Uterus (tissue), 4 donors: ENCODE data around the gene SHROOM1. TPM values are rescaled to one million over a fixed set of nuclear protein-coding genes. Genes with fewer than 3 reads are reported as not detected.
A peak's percentile ranks its signal among the peaks of the same experiment; 100 is the strongest.

ENCODE experiments used
- DNase-seq, 2 donors: peaks; one replicate each; pipeline ENCODE4 v3.0.0-alpha.2; 2019 to 2020
- H3K27ac ChIP-seq, 2 donors: fragments of 200-600 bp; sonication (generic); 1 replicate in 1 of 2; 2 replicates in 1 of 2; pipeline ENCODE4 v1.5.1; 2016 to 2018
- H3K27me3 ChIP-seq, 2 donors: fragments of 200-600 bp; sonication (generic); one replicate each; pipeline ENCODE4 v1.5.1; 2018 to 2019; ENCODE audit warnings: control low read depth in 1 of 2
- H3K36me3 ChIP-seq, 2 donors: fragments of 200-600 bp; sonication (generic); one replicate each; pipeline ENCODE4 v1.5.1; 2019; ENCODE audit warnings: control low read depth in 1 of 2
- H3K4me1 ChIP-seq, 2 donors: fragments of 200-600 bp; sonication (generic); one replicate each; pipeline ENCODE4 v1.5.1; 2018 to 2019; ENCODE audit warnings: control low read depth in 1 of 2
- H3K4me3 ChIP-seq, 2 donors: fragments of 200-600 bp; sonication (generic); 1 replicate in 1 of 2; 2 replicates in 1 of 2; pipeline ENCODE4 v1.5.1; 2018 to 2019; ENCODE audit warnings: mild to moderate bottlenecking in 1 of 2
- H3K9me3 ChIP-seq, 2 donors: fragments of 200-600 bp; sonication (generic); one replicate each; pipeline ENCODE4 v1.5.1; 2019; ENCODE audit warnings: control low read depth in 1 of 2
- POLR2A ChIP-seq, 2 donors: fragments of 450-650 bp; IDR thresholded peaks; one replicate each; pipeline ENCODE4 v1.6.1; 2016; ENCODE audit warnings: antibody characterized with exemption in 2 of 2, mild to moderate bottlenecking in 1 of 2, moderate library complexity in 1 of 2
- intact Hi-C: fragments of 100-400 bp; cut with DNase I; formaldehyde crosslinking; loops from one replicate; pipeline ENCODE4 v1.15.1; 2023; ENCODE audit warnings: low total_unique reads
- small RNA-seq: library from RNA; depleted of rRNA; stranded (forward); fragments of <200 nt; gene quantifications from one replicate; pipeline ENCODE3, GENCODE V24; 2016
- total RNA-seq, 4 donors: library from RNA; depleted of rRNA in 3 of 4; stranded (reverse); fragments of >200 nt in 3 of 4; gene quantifications; one replicate each; pipeline versions ENCODE4 v1.1.0 to v1.2.4, GENCODE V29; 2014 to 2023
- TF ChIP-seq, protein P1 (sequence below), 4 experiments: fragments of 200-600 bp in 2 of 4; fragments of 450-650 bp in 2 of 4; sonication (generic) in 2 of 4; IDR thresholded peaks; one replicate each; pipeline ENCODE4 v1.5.1; 2016 to 2019; ENCODE audit warnings: antibody characterized with exemption in 4 of 4, mild to moderate bottlenecking in 2 of 4, moderate library complexity in 1 of 4
- donor health status: DM: yes; HTN: yes; CAD: no.

SHROOM1 gene
- total RNA-seq, 4 donors from 2014 or later, result 5.0 to 28.0 (median 12.3) TPM

DNA sequence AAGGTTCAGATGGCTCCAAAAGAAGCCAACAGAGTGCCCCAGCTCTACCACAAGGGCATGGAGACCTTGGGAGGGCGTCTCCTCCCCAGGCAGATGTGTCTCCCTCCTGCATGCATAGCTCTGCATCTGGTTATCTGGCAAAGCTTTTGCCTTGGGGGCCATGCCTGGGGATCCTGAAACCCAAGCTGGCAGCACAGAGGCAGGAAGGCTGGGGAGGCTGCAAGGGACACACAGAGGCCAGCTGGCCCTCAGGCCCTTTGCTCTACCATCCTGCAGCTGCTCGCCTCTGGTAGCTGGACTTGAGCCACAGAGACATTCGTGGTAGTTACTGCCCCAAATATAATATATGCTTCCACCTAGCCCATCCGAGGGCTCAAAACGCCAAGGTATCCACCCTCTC lies 57.3 kb downstream of the SHROOM1 start:
- DNase-seq, result no peak
- no peak overlapping the region for H3K27ac ChIP-seq
- H3K27me3 ChIP-seq, result no peaks in the 10 kb centered on the region
- peaks cover 0 to 7% of the 10 kb centered on the region in 2 donors for H3K4me1 ChIP-seq
- no peak for TF ChIP-seq POLR2A (IDR thresholded peaks at IDR 0.05)
- TF ChIP-seq, protein P1, sequence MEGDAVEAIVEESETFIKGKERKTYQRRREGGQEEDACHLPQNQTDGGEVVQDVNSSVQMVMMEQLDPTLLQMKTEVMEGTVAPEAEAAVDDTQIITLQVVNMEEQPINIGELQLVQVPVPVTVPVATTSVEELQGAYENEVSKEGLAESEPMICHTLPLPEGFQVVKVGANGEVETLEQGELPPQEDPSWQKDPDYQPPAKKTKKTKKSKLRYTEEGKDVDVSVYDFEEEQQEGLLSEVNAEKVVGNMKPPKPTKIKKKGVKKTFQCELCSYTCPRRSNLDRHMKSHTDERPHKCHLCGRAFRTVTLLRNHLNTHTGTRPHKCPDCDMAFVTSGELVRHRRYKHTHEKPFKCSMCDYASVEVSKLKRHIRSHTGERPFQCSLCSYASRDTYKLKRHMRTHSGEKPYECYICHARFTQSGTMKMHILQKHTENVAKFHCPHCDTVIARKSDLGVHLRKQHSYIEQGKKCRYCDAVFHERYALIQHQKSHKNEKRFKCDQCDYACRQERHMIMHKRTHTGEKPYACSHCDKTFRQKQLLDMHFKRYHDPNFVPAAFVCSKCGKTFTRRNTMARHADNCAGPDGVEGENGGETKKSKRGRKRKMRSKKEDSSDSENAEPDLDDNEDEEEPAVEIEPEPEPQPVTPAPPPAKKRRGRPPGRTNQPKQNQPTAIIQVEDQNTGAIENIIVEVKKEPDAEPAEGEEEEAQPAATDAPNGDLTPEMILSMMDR (IDR thresholded peaks at IDR 0.05), result no peak
- H3K36me3 ChIP-seq, result no peaks in the 10 kb centered on the region
- intact Hi-C loops, result no loop called here
- no peaks in the 10 kb centered on the region for H3K9me3 ChIP-seq
- no peak overlapping the region for H3K4me3 ChIP-seq

DNA sequence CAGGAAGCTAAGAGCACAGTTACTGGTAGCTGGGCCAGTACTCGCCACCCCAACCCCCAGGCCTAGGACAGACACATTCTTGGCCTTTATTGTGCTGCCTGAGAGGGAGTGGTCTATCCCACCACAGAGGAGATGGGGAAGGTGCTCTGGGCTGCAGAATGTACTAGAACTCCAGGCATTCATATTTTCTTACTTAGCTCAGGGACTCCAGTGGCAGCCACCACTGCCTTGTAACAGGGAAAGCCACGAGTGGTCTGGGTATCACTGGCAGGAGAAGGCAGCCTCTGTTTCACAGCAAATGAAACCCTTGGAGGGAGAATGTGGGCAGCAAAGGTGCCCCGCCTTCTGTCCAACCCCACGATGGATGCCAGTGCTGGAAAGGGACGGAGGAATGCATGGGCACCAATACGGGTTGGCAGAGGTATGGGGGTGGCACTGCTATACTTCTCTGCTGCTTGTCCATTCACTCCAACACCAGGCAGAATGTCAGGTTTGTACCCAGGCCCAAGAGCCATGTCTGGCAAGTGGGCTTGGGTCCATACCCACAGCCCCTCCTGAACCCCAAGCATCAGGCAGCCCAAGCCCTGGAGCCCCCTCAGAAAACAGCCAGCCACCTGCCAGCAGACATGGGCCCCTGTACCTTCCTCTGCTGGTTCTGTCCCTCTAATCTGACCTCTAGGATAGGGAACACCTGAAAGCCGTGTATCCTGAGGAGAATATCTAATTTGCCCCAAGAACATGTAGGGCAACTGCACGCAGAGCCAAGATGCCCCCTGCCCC lies 58.0 kb downstream of the SHROOM1 start:
- peaks cover 0 to 3% of the 10 kb centered on the region in 2 donors for H3K4me1 ChIP-seq
- H3K27ac ChIP-seq, result peak overlapping the region; percentile 15 to 49
- no peak for DNase-seq
- TF ChIP-seq, protein P1 (IDR thresholded peaks at IDR 0.05), result no peak
- TF ChIP-seq POLR2A (IDR thresholded peaks at IDR 0.05), result no peak
- H3K4me3 ChIP-seq, result no peak overlapping the region
- intact Hi-C loops, result no loop called here
- no peaks in the 10 kb centered on the region for H3K36me3 ChIP-seq
- no peaks in the 10 kb centered on the region for H3K27me3 ChIP-seq
- H3K9me3 ChIP-seq, result no peaks in the 10 kb centered on the region

Small RNA genes lying within 50 kb of the gene (small RNA-seq; reads per million reads assigned to genes)
- gene RNA5SP192, result not detected

Other genes starting within 250 kb of the SHROOM1 start
- gene IL13, start 172.5 kb downstream of the SHROOM1 start, total RNA-seq, result under 1 TPM in 1 of 4 donors, not detected in 3; 0.73 TPM
- gene IL4, start 156.7 kb downstream of the SHROOM1 start, total RNA-seq, result not detected
- 100 to 1,000 TPM in 1 of 4 donors, 10 to 100 TPM in 2, 1 to 10 TPM in 1; 5.9 to 203 (median 19.5) TPM for gene KIF3A, start 93.1 kb downstream of the SHROOM1 start, total RNA-seq
- not detected for gene CCNI2, start 83.2 kb downstream of the SHROOM1 start, total RNA-seq
- gene SEPTIN8, start 53.4 kb downstream of the SHROOM1 start, total RNA-seq, result 10 to 100 TPM; 17.7 to 49.4 (median 36.4) TPM
- under 1 TPM in 3 of 4 donors, not detected in 1; under 0.01 to 0.14 (median 0.12) TPM for gene SOWAHA, start 17.3 kb downstream of the SHROOM1 start, total RNA-seq
- 1 to 10 TPM in 1 of 4 donors, under 1 TPM in 2, not detected in 1; 0.18 to 1.8 (median 0.62) TPM for gene GDF9, start 35.8 kb upstream of the SHROOM1 start, total RNA-seq
- gene UQCRQ, start 36.0 kb upstream of the SHROOM1 start, total RNA-seq, result 100 to 1,000 TPM in 2 of 4 donors, 10 to 100 TPM in 2; 30.5 to 196 (median 115) TPM
- 1 to 10 TPM in 2 of 4 donors, under 1 TPM in 1, not detected in 1; 0.88 to 3.4 (median 1.1) TPM for gene LEAP2, start 43.0 kb upstream of the SHROOM1 start, total RNA-seq
- 100 to 1,000 TPM in 1 of 4 donors, 10 to 100 TPM in 3; 39.1 to 104 (median 66.5) TPM for gene AFF4, start 133.0 kb upstream of the SHROOM1 start, total RNA-seq
- 10 to 100 TPM in 3 of 4 donors, 1 to 10 TPM in 1; 5.6 to 25.7 (median 16.0) TPM for gene ZCCHC10, start 195.9 kb upstream of the SHROOM1 start, total RNA-seq
- gene HSPA4, start 221.4 kb upstream of the SHROOM1 start, total RNA-seq, result 100 to 1,000 TPM in 1 of 4 donors, 10 to 100 TPM in 3; 22.4 to 107 (median 72.4) TPM